Keratinocyte (primary cell): ENCODE data around the gene SIDT2. TPM values are rescaled to one million over a fixed set of nuclear protein-coding genes. Genes with fewer than 3 reads are reported as not detected.
"Not testable (repeated sequence)": the region's sequence is repeated elsewhere in the genome, so short reads cannot be mapped to it uniquely, and the experiment has no call there.

ENCODE experiments used
- DNase-seq: peaks from one replicate; pipeline ENCODE4 v3.0.0-alpha.2; 2011; ENCODE audit warnings: low read depth, missing footprints, low spot score
- FAIRE-seq: peaks from 2 replicates; lab custom pipeline; 2011; peaks lifted over from hg19 to GRCh38; lab: Jason Lieb, UNC
- H2AFZ ChIP-seq: 2 replicates; pipeline ENCODE4 v1.6.0; 2012; ENCODE audit warnings: low read length, control low read depth, inconsistent platforms; ENCODE audit not compliant: control insufficient read depth
- H3K27ac ChIP-seq: 2 replicates; pipeline ENCODE4 v1.5.1; 2011; ENCODE audit warnings: low read length; ENCODE audit not compliant: control insufficient read depth, insufficient read depth
- H3K27me3 ChIP-seq: 3 replicates; pipeline ENCODE4 v1.6.0; 2011; ENCODE audit warnings: low read length; ENCODE audit not compliant: control insufficient read depth, insufficient read depth; ENCODE audit errors: extremely low read depth
- H3K36me3 ChIP-seq, 2 experiments: 2 replicates in 1 of 2; 3 replicates in 1 of 2; pipeline ENCODE4 v1.5.1; 2011; ENCODE audit warnings: low read length in 2 of 2, mild to moderate bottlenecking in 1 of 2; ENCODE audit not compliant: control insufficient read depth in 2 of 2, insufficient read depth in 2 of 2; ENCODE audit errors: extremely low read depth in 1 of 2
- H3K4me1 ChIP-seq: 3 replicates; pipeline ENCODE4 v1.5.1; 2011; ENCODE audit warnings: low read length; ENCODE audit not compliant: control insufficient read depth, insufficient read depth; ENCODE audit errors: extremely low read depth
- H3K4me2 ChIP-seq: 3 replicates; pipeline ENCODE4 v1.6.0; 2011; ENCODE audit warnings: low read depth, low read length; ENCODE audit not compliant: control insufficient read depth, insufficient read depth; ENCODE audit errors: extremely low read depth
- H3K4me3 ChIP-seq, 3 experiments: fragments of 200-600 bp in 1 of 3; sonication (generic) in 1 of 3; 2 replicates in 2 of 3; 3 replicates in 1 of 3; pipeline ENCODE4 v1.5.1; 2011 to 2016; ENCODE audit warnings: low read length in 3 of 3, mild to moderate bottlenecking in 3 of 3, control low read depth in 2 of 3, inconsistent platforms in 1 of 3, low read depth in 1 of 3, mixed read lengths in 1 of 3, mixed run types in 1 of 3, moderate library complexity in 1 of 3; ENCODE audit not compliant: control insufficient read depth in 2 of 3, insufficient read depth in 2 of 3; ENCODE audit errors: extremely low read depth in 1 of 3
- H3K79me2 ChIP-seq: 2 replicates; pipeline ENCODE4 v1.6.0; 2012; ENCODE audit warnings: low read length; ENCODE audit not compliant: control insufficient read depth, insufficient read depth
- H3K9ac ChIP-seq: 3 replicates; pipeline ENCODE4 v1.6.0; 2011; ENCODE audit warnings: low read length; ENCODE audit not compliant: control insufficient read depth, insufficient read depth; ENCODE audit errors: extremely low read depth
- H3K9me1 ChIP-seq: 3 replicates; pipeline ENCODE4 v1.6.0; 2011; ENCODE audit warnings: low read length; ENCODE audit not compliant: control insufficient read depth, insufficient read depth; ENCODE audit errors: extremely low read depth
- H3K9me3 ChIP-seq: 2 replicates; pipeline ENCODE4 v1.5.1; 2012; ENCODE audit warnings: low read depth, low read length; ENCODE audit not compliant: control insufficient read depth
- H4K20me1 ChIP-seq: 3 replicates; pipeline ENCODE4 v1.6.0; 2011; ENCODE audit warnings: low read length; ENCODE audit not compliant: control insufficient read depth, insufficient read depth; ENCODE audit errors: extremely low read depth
- CTCF ChIP-seq, 3 experiments: IDR thresholded peaks in 1 of 3; conservative IDR thresholded peaks in 1 of 3; optimal IDR thresholded peaks in 1 of 3; 2 replicates in 2 of 3; 3 replicates in 1 of 3; pipeline versions ENCODE3 to v1.5.1; 2011; ENCODE audit warnings: low read length in 3 of 3, mild to moderate bottlenecking in 3 of 3, moderate library complexity in 2 of 3, control low read depth in 1 of 3, inconsistent platforms in 1 of 3; ENCODE audit not compliant: insufficient read depth in 2 of 3; ENCODE audit errors: extremely low read depth in 1 of 3
- EZH2 ChIP-seq: IDR thresholded peaks from one replicate; pipeline ENCODE4 v1.6.1; 2012; ENCODE audit warnings: inconsistent platforms, mild to moderate bottlenecking, low read length, moderate library complexity
- dilution Hi-C: fragments of 300-500 bp; cut with MboI; formaldehyde crosslinking; loops from one replicate; pipeline ENCODE4 v1.7.0; 2020; ENCODE audit warnings: low sequenced_read_pairs; ENCODE audit not compliant: extremely low pct_ligation_motif_present
- polyA plus RNA-seq, 5 experiments: library from polyadenylated mRNA; depleted of rRNA in 3 of 5; stranded (reverse) in 3 of 5; stranded (forward) in 1 of 5; unstranded in 1 of 5; fragments of >200 nt; gene quantifications; 1 replicate in 1 of 5; 2 replicates in 3 of 5; 3 replicates in 1 of 5; pipeline versions ENCODE4 v1.2.1 to v1.2.3, GENCODE V29; 2011 to 2012; ENCODE audit warnings: missing spikeins in 2 of 5, low read depth in 1 of 5, low replicate concordance in 1 of 5

Gene SIDT2
- polyA plus RNA-seq, 1 donor (not counting 4 experiments of a cell fraction or from before 2014, with no cell fraction given): 9.8 TPM

- H3K9me3 ChIP-seq: no peaks in the 10 kb centered on the region
- FAIRE-seq (no peak), DNase-seq (no peak)
- no peak overlapping the region for H3K27ac ChIP-seq
- TF ChIP-seq CTCF (optimal IDR thresholded peaks at IDR 0.05 in 1 of 3, IDR thresholded peaks at IDR 0.05 in 1 of 3, conservative IDR thresholded peaks at IDR 0.05 in 1 of 3; ENCODE audit: extremely low read depth in 1 of 3, insufficient read depth in 2 of 3, low read length in 3 of 3) (no peak), EZH2 (no peak)
- no peaks in the 10 kb centered on the region for H3K27me3 ChIP-seq
- H3K4me3 ChIP-seq: no peak overlapping the region
- no peaks in the 10 kb centered on the region for H3K79me2 ChIP-seq
- no peaks in the 10 kb centered on the region for H4K20me1 ChIP-seq
- peaks cover 6 to 11% of the 10 kb centered on the region in 2 experiments for H3K36me3 ChIP-seq
- no peaks in the 10 kb centered on the region for H3K9me1 ChIP-seq
- dilution Hi-C loops: no loop called here
- H2AFZ ChIP-seq: no peak overlapping the region
- peaks cover 19% of the 10 kb centered on the region for H3K4me1 ChIP-seq
- no peak overlapping the region for H3K4me2 ChIP-seq
- H3K9ac ChIP-seq: no peak overlapping the region
Observed at GRCh38 chr11:117182551-117182935, 4.0 kb downstream of the SIDT2 start.

GRCh38 chr11:117183178-117183577 lies 4.6 kb downstream of the SIDT2 start:
- H3K27me3 ChIP-seq, H3K9me3 ChIP-seq, H3K79me2 ChIP-seq, DNase-seq, H4K20me1 ChIP-seq, H3K9me1 ChIP-seq, H3K27ac ChIP-seq, H2AFZ ChIP-seq, dilution Hi-C loops, H3K4me2 ChIP-seq, H3K9ac ChIP-seq, FAIRE-seq, H3K4me3 ChIP-seq: not testable (repeated sequence)
- Histone ChIP-seq H3K36me3 (peaks cover 9 to 11% of the 10 kb centered on the region in 2 experiments), H3K4me1 (peaks cover 16% of the 10 kb centered on the region)

- H3K9me3 ChIP-seq: no peaks in the 10 kb centered on the region
- H3K79me2 ChIP-seq: no peaks in the 10 kb centered on the region
- H4K20me1 ChIP-seq: no peaks in the 10 kb centered on the region
- dilution Hi-C loops: no loop called here
- no peaks in the 10 kb centered on the region for H3K9me1 ChIP-seq
- FAIRE-seq: no peak
- H3K27ac ChIP-seq: no peak overlapping the region
- H3K4me2 ChIP-seq: no peak overlapping the region
- no peak overlapping the region for H3K9ac ChIP-seq
- peaks cover 13% of the 10 kb centered on the region for H3K4me1 ChIP-seq
- no peak for TF ChIP-seq EZH2
- TF ChIP-seq CTCF (optimal IDR thresholded peaks at IDR 0.05 in 1 of 3, IDR thresholded peaks at IDR 0.05 in 1 of 3, conservative IDR thresholded peaks at IDR 0.05 in 1 of 3; ENCODE audit: extremely low read depth in 1 of 3, insufficient read depth in 2 of 3, low read length in 3 of 3): no peak
- peaks cover 13 to 14% of the 10 kb centered on the region in 2 experiments for H3K36me3 ChIP-seq
- H3K27me3 ChIP-seq: no peaks in the 10 kb centered on the region
- no peak for DNase-seq
- H3K4me3 ChIP-seq: no peak overlapping the region
- H2AFZ ChIP-seq: no peak overlapping the region
Observed at GRCh38 chr11:117183724-117184349, 5.3 kb downstream of the SIDT2 start.
